Measurements from ENCODE around the gene ACOT12.

GRCh38 chr5:81365541-81365940, 28.4 kb downstream of the ACOT12 start:
- TF ChIP-seq CTCF (IDR thresholded peaks at IDR 0.05) (no peak), POLR2A (IDR thresholded peaks at IDR 0.05) (no peak)

All from body of pancreas (tissue), 4 donors.